ENCODE measurements around the gene SLC26A4.

DNA sequence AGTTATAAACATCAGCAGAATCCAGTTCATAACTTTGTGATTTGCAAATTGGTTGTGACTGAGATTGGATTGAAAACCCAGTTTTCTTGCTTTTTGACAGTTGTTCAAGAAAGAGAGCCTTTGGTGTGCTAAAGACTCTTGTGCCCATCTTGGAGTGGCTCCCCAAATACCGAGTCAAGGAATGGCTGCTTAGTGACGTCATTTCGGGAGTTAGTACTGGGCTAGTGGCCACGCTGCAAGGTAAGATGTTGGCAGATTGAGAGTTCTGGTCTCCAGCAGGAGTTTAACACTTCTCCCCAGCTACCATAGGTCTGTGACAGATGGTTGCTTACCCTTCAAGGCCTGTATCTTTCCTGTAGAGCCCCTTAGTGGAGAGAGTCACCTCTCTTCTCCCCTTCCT is 2.6 kb downstream of the SLC26A4 start:
- TF ChIP-seq CTCF (IDR thresholded peaks at IDR 0.05; ENCODE audit: low read depth, low read length, poor library complexity, severe bottlenecking): no peak
- TF ChIP-seq EZH2phosphoT487 (IDR thresholded peaks at IDR 0.05; ENCODE audit: borderline replicate concordance, low read length): no peak
